ENCODE data around the gene PCDHGC3.
"Not testable (repeated sequence)": the region's sequence is repeated elsewhere in the genome, so short reads cannot be mapped to it uniquely, and the experiment has no call there.

The PCDHGC3 gene

GRCh38 chr5:141475625-141476131, at the start of gene PCDHGC3:
Gene PCDHGC3, plus strand, starts transcription at chr5:141475966. Its CDS starts 151 bp downstream, at chr5:141476117.
- DNase-seq (ENCODE audit: low spot score) (peak; percentile 91), FAIRE-seq (peak; percentile 88)

GRCh38 chr5:141427783-141428426, 47.9 kb upstream of the PCDHGC3 start:
- no peak for DNase-seq (ENCODE audit: low spot score)
- FAIRE-seq = no peak

- FAIRE-seq (no peak), DNase-seq (ENCODE audit: low spot score) (peak; percentile 35)
Measured at GRCh38 chr5:141430332-141431113, 45.2 kb upstream of the PCDHGC3 start, which contains the start of gene PCDHGA12. Gene PCDHGA12, plus strand, starts transcription at chr5:141430507. Its CDS starts 253 bp downstream, at chr5:141430760.

GRCh38 chr5:141431286-141431685, 44.5 kb upstream of the PCDHGC3 start:
- DNase-seq (ENCODE audit: low spot score) = no peak
- FAIRE-seq = no peak

- DNase-seq (ENCODE audit: low spot score); FAIRE-seq: not testable (repeated sequence)
Measured at GRCh38 chr5:141432308-141432707, 43.5 kb upstream of the PCDHGC3 start.

- not testable (repeated sequence) for FAIRE-seq; DNase-seq (ENCODE audit: low spot score)
Measured at GRCh38 chr5:141432726-141433125, 43.0 kb upstream of the PCDHGC3 start.

GRCh38 chr5:141434006-141434405, 41.8 kb upstream of the PCDHGC3 start:
- no peak for FAIRE-seq

GRCh38 chr5:141437221-141437620, 38.5 kb upstream of the PCDHGC3 start:
- FAIRE-seq = no peak
- DNase-seq (ENCODE audit: low spot score) = no peak

More at GRCh38 chr5:141434006-141434405, 41.8 kb upstream of the PCDHGC3 start:
- DNase-seq (ENCODE audit: low spot score) = no peak

- FAIRE-seq (no peak), DNase-seq (ENCODE audit: low spot score) (no peak)
Measured at GRCh38 chr5:141439411-141440141, 36.2 kb upstream of the PCDHGC3 start.

- no peak for FAIRE-seq
Measured at GRCh38 chr5:141440341-141440740, 35.4 kb upstream of the PCDHGC3 start.

GRCh38 chr5:141441571-141442170, 34.1 kb upstream of the PCDHGC3 start:
- FAIRE-seq = no peak

More at GRCh38 chr5:141440341-141440740, 35.4 kb upstream of the PCDHGC3 start:
- no peak for DNase-seq (ENCODE audit: low spot score)

GRCh38 chr5:141465351-141465750, 10.4 kb upstream of the PCDHGC3 start:
- DNase-seq (ENCODE audit: low spot score) = no peak
- peak; percentile 32 for FAIRE-seq

More at GRCh38 chr5:141441571-141442170, 34.1 kb upstream of the PCDHGC3 start:
- DNase-seq (ENCODE audit: low spot score) = no peak

GRCh38 chr5:141476132-141476911, 556 bp downstream of the PCDHGC3 start:
- DNase-seq (ENCODE audit: low spot score) = peak; percentile 32
- no peak for FAIRE-seq

- FAIRE-seq (no peak), DNase-seq (ENCODE audit: low spot score) (no peak)
Measured at GRCh38 chr5:141477044-141477575, 1.3 kb downstream of the PCDHGC3 start.

GRCh38 chr5:141477815-141478214, 2.0 kb downstream of the PCDHGC3 start:
- FAIRE-seq (no peak), DNase-seq (ENCODE audit: low spot score) (no peak)

- no peak for FAIRE-seq
- DNase-seq (ENCODE audit: low spot score) = no peak
Measured at GRCh38 chr5:141478321-141478945, 2.7 kb downstream of the PCDHGC3 start.

GRCh38 chr5:141479776-141480175, 4.0 kb downstream of the PCDHGC3 start:
- DNase-seq (ENCODE audit: low spot score) (no peak), FAIRE-seq (no peak)

GRCh38 chr5:141483902-141484301, 8.1 kb downstream of the PCDHGC3 start:
- DNase-seq (ENCODE audit: low spot score) (no peak), FAIRE-seq (no peak)

GRCh38 chr5:141484310-141484640, 8.5 kb downstream of the PCDHGC3 start:
- DNase-seq (ENCODE audit: low spot score) (no peak), FAIRE-seq (no peak)
